CD8-positive, alpha-beta memory T cell (primary cell): Measurements from ENCODE around the gene TMEM200A. TPM values are rescaled to one million over a fixed set of nuclear protein-coding genes. Genes with fewer than 3 reads are reported as not detected.
A peak's percentile ranks its signal among the peaks of the same experiment; 100 is the strongest.
"Not testable (repeated sequence)": the region's sequence is repeated elsewhere in the genome, so short reads cannot be mapped to it uniquely, and the experiment has no call there.

Source experiments
- CTCF ChIA-PET: fragments of 350-600 bp; sonication (Branson Sonifier 250); formaldehyde crosslinking; loops from one replicate; lab custom pipeline; 2021; ENCODE audit warnings: antibody characterized with exemption; lab: Charles Lee
- POLR2A ChIA-PET: fragments of 350-600 bp; sonication (Branson Sonifier 250); formaldehyde crosslinking; loops from one replicate; lab custom pipeline; 2021; ENCODE audit warnings: antibody characterized with exemption; lab: Charles Lee
- DNase-seq, 5 donors: peaks; one replicate each; pipeline versions ENCODE4 v3.0.0 to v3.0.0-alpha.2; 2020 to 2022; ENCODE audit warnings: mixed read lengths in 1 of 5
- H3K27ac ChIP-seq: one replicate; pipeline ENCODE4 v1.7.0; 2013; ENCODE audit warnings: low read depth, mild to moderate bottlenecking, low read length, moderate library complexity
- H3K27me3 ChIP-seq: 2 replicates; pipeline ENCODE4 v1.7.0; 2013; ENCODE audit warnings: low read length, mild to moderate bottlenecking; ENCODE audit not compliant: insufficient read depth, poor library complexity, severe bottlenecking
- H3K36me3 ChIP-seq: 2 replicates; pipeline ENCODE4 v1.7.0; 2013; ENCODE audit warnings: mild to moderate bottlenecking, low read length, moderate library complexity; ENCODE audit not compliant: insufficient read depth
- H3K4me1 ChIP-seq: 2 replicates; pipeline ENCODE4 v1.7.0; 2013; ENCODE audit warnings: mild to moderate bottlenecking, low read length, moderate library complexity; ENCODE audit not compliant: insufficient read depth
- H3K4me3 ChIP-seq: 2 replicates; pipeline ENCODE4 v1.7.0; 2013; ENCODE audit warnings: mild to moderate bottlenecking, low read length
- H3K9me3 ChIP-seq: 2 replicates; pipeline ENCODE4 v1.7.0; 2013; ENCODE audit warnings: mild to moderate bottlenecking, low read length
- H3K27ac Mint-ChIP-seq, 8 donors: one replicate each; pipeline ENCODE4 v1.8.0; 2020 to 2021; ENCODE audit warnings: mixed read lengths in 8 of 8, mild to moderate bottlenecking in 6 of 8, inconsistent platforms in 3 of 8, moderate library complexity in 3 of 8
- H3K27me3 Mint-ChIP-seq, 2 donors: one replicate each; pipeline ENCODE4 v1.8.0; 2020 to 2021; ENCODE audit warnings: mixed read lengths in 2 of 2, mild to moderate bottlenecking in 1 of 2, moderate library complexity in 1 of 2
- H3K36me3 Mint-ChIP-seq, 3 donors: one replicate each; pipeline ENCODE4 v1.8.0; 2020 to 2021; ENCODE audit warnings: mixed read lengths in 3 of 3, inconsistent platforms in 1 of 3, mild to moderate bottlenecking in 1 of 3
- H3K4me1 Mint-ChIP-seq, 3 donors: one replicate each; pipeline ENCODE4 v1.8.0; 2020 to 2021; ENCODE audit warnings: mixed read lengths in 3 of 3, inconsistent platforms in 1 of 3, mild to moderate bottlenecking in 1 of 3
- H3K4me3 Mint-ChIP-seq, 7 donors: one replicate each; pipeline ENCODE4 v1.8.0; 2020 to 2021; ENCODE audit warnings: mixed read lengths in 7 of 7, mild to moderate bottlenecking in 6 of 7, moderate library complexity in 4 of 7, inconsistent platforms in 2 of 7
- H3K9me3 Mint-ChIP-seq, 5 donors: one replicate each; pipeline ENCODE4 v1.8.0; 2020 to 2022; ENCODE audit warnings: mixed read lengths in 5 of 5, mild to moderate bottlenecking in 3 of 5, moderate library complexity in 2 of 5, inconsistent platforms in 1 of 5
- polyA plus RNA-seq: library from polyadenylated mRNA; unstranded; fragments of 300-500 nt; fragmentation: Illumina TruSeq; gene quantifications from one replicate; pipeline ENCODE4 v1.2.3, GENCODE V29; 2021
- total RNA-seq, 2 experiments: library from RNA; stranded (reverse); gene quantifications; one replicate each; pipeline ENCODE4 v1.2.3, GENCODE V29; 2021

Gene TMEM200A
- total RNA-seq, result 1 to 10 TPM; 1.4 to 1.7 TPM
- polyA plus RNA-seq, result 1.5 TPM

DNA sequence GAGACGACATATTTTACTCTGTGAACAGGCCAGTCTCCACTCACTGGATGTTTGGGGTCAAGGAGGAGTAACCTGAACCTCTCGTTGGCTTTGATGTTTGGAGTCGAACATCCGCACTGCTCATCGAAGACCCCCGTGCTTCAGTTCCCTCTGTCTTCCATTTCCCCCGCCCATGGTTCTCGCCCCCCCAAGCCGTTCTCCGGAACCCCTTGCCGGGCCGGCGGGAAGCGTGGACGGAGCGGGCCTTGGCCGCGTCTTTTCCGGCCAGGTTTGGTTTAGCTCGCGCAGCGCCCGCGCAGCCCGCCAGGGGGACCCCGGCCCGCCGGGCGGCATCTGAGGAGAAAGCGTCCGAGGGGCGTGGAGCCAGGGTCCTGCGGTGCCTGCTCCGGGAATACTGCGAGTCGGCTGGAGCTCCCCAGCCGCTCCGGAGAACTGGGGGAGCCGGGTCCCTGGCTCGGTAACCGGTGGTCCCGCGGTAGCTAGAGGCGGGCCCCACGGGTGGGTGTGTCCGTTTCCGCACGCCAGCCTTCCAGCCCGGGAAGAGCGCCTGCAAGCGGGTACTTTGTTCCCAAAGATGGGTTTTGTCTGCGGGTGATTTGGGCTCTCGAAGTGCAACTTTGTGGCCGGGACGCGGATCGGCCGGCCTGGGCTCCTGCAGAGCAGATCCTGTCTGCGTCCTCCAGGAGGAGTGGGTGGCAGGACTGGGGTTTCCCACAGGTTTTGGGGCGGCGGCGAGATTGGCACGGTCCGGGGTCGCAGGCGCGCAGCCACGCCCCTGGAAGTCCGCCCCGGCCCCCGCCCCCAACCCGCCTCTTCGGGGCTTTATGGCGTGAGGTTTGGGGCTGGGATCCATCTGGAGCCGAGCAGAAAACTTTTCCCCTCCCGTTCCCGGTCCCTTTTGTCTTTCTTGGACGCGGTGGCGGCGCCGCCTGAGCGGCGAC is at the start of gene TMEM200A:
Gene TMEM200A, plus strand, starts transcription at position 852 of the 941 bp plus-strand sequence. CDS start 74,406 bp downstream, outside the sequence.
- H3K36me3 ChIP-seq, result no peaks in the 10 kb centered on the region
- peak within 1 kb of the TSS; percentile 58 for H3K4me3 ChIP-seq
- Mint-ChIP-seq H3K9me3 (peaks cover 0 to 4% (median 3%) of the 10 kb centered on the region in 5 donors), H3K36me3 (peaks cover 0 to 2% (median 2%) of the 10 kb centered on the region in 3 donors), H3K27me3 (peaks cover 0 to 5% of the 10 kb centered on the region in 2 donors), H3K27ac (peak within 1 kb of the TSS in 6 of 8 donors; percentile 3 to 66 (median 38)), H3K4me3 (peak within 1 kb of the TSS; percentile 78 to 91 (median 84)), H3K4me1 (peaks cover 29 to 38% (median 37%) of the 10 kb centered on the region in 3 donors)
- H3K27me3 ChIP-seq, result peaks cover 5% of the 10 kb centered on the region
- peak; percentile 18 to 59 (median 30) for DNase-seq
- H3K27ac ChIP-seq, result peak within 1 kb of the TSS; percentile 1
- peaks cover 13% of the 10 kb centered on the region for H3K4me1 ChIP-seq
- POLR2A ChIA-PET, result no interaction called here
- H3K9me3 ChIP-seq, result no peaks in the 10 kb centered on the region
- CTCF ChIA-PET, result interaction anchor here (0.6 to 3.9 kb wide), 12 partner anchors 8 to 485 kb away, joined by 3 to 23 read pairs (median 5); no protein-coding TSS in a partner anchor

DNA sequence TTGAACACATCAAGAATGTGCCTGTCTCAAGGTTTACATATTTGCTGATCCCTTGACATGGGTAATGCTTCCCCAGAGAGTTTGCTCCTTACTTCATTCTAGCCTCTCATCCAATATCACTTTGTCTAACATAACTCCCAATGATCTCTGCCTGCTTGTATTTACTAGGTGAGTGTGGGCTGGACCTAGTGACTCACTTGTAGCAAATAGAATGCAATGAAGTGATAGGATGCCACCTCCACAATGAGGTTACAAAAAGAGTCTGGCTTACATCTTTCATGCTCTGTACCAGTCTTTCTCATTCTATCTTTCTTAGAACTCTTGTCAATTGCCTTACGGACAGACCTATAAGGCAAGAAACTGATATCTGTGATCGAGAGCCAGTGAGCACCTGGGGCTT is 44.9 kb upstream of the TMEM200A start:
- POLR2A ChIA-PET, result interaction anchor here (0.6 kb wide), 1 partner anchor 283 kb away, joined by 5 read pairs; no protein-coding TSS in a partner anchor
- H3K27ac Mint-ChIP-seq, result peak overlapping the region in 1 of 8 donors; percentile 47
- no peak overlapping the region for H3K4me3 ChIP-seq
- H3K9me3 ChIP-seq, result no peaks in the 10 kb centered on the region
- H3K36me3 ChIP-seq, result no peaks in the 10 kb centered on the region
- H3K27me3 Mint-ChIP-seq, result peaks cover 0 to 3% of the 10 kb centered on the region in 2 donors
- no peak overlapping the region for H3K4me3 Mint-ChIP-seq
- no peak for DNase-seq
- no peaks in the 10 kb centered on the region for H3K36me3 Mint-ChIP-seq
- H3K4me1 ChIP-seq, result no peaks in the 10 kb centered on the region
- H3K27me3 ChIP-seq, result no peaks in the 10 kb centered on the region
- peaks cover 2 to 7% (median 6%) of the 10 kb centered on the region in 3 donors for H3K4me1 Mint-ChIP-seq
- H3K27ac ChIP-seq, result no peak overlapping the region
- CTCF ChIA-PET, result interaction anchor here (1.1 to 3.3 kb wide), 5 partner anchors 47 to 551 kb away, joined by 3 to 28 read pairs (median 14); no protein-coding TSS in a partner anchor
- no peaks in the 10 kb centered on the region for H3K9me3 Mint-ChIP-seq

DNA sequence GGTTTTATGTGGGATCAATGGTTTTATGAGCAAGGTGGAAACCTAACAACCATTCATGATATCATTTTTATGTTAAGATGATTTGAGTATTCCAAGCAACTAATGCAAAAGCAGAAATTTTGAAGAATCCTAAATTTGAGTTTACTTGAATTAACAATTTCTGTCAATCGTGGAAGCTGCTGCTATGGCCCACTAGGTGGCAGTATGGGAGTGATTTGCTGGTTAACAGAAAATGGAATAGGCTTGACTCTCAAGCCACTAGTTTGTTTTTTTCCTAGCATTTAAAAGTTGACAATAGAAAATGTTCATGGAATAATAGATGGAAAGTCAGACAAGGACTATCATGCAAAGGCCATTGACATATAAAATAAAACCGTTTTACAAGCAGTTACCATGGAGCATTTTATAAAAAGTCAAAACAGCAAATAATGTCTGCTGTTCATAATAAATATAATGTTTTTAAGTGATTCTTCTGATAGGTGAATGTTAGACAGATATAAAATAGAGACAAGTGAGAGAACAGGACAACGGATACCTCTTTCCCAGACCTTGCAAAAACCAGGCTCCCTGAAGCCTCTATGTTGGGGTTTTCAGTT is 43.0 kb upstream of the TMEM200A start:
- no peaks in the 10 kb centered on the region for H3K4me1 ChIP-seq
- ChIA-PET POLR2A (no interaction called here), CTCF (interaction anchor here (1.1 to 3.3 kb wide), 11 partner anchors 9 to 549 kb away, joined by 3 to 28 read pairs (median 8); partner anchors contain the start of gene SAMD3)
- Mint-ChIP-seq H3K4me3 (no peak overlapping the region), H3K27me3 (no peaks in the 10 kb centered on the region), H3K36me3 (no peaks in the 10 kb centered on the region), H3K4me1 (peaks cover 2 to 7% (median 6%) of the 10 kb centered on the region in 3 donors), H3K9me3 (no peaks in the 10 kb centered on the region), H3K27ac (no peak overlapping the region)
- H3K4me3 ChIP-seq, result no peak overlapping the region
- H3K27ac ChIP-seq, result no peak overlapping the region
- H3K9me3 ChIP-seq, result no peaks in the 10 kb centered on the region
- H3K36me3 ChIP-seq, result no peaks in the 10 kb centered on the region
- no peaks in the 10 kb centered on the region for H3K27me3 ChIP-seq
- DNase-seq, result peak; percentile 12 to 75 (median 46)

DNA sequence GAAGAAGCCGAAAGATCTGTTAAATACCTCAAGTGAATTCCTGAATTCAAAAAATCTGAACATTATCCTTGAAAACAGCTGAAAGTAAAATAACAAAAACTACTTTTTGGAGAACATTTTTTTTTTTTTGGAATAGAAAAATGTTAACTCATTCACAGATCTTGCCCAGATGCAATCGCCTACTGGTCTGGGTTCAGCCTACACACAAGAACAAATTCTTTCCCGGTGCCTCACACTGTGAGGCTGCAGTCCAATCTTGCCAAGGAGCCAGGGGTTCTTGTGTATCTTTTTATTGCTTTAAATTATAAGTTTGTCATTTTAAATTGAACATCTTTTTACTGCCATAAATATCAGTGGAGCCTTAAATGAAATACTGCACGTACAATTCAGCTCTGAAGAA is 41.2 kb upstream of the TMEM200A start:
- H3K27ac Mint-ChIP-seq, result no peak overlapping the region
- Histone ChIP-seq H3K4me3 (no peak overlapping the region), H3K4me1 (no peaks in the 10 kb centered on the region), H3K9me3 (no peaks in the 10 kb centered on the region), H3K27me3 (no peaks in the 10 kb centered on the region), H3K36me3 (no peaks in the 10 kb centered on the region), H3K27ac (no peak overlapping the region)
- H3K36me3 Mint-ChIP-seq, result no peaks in the 10 kb centered on the region
- no peak for DNase-seq
- POLR2A ChIA-PET, result no interaction called here
- CTCF ChIA-PET, result interaction anchor here (1.3 to 2.1 kb wide), 3 partner anchors 55 to 518 kb away, joined by 4 to 8 read pairs (median 8); no protein-coding TSS in a partner anchor
- H3K9me3 Mint-ChIP-seq, result peaks cover 0 to 2% (median 0%) of the 10 kb centered on the region in 5 donors
- H3K27me3 Mint-ChIP-seq, result no peaks in the 10 kb centered on the region
- no peak overlapping the region for H3K4me3 Mint-ChIP-seq
- H3K4me1 Mint-ChIP-seq, result peaks cover 2 to 7% (median 6%) of the 10 kb centered on the region in 3 donors

DNA sequence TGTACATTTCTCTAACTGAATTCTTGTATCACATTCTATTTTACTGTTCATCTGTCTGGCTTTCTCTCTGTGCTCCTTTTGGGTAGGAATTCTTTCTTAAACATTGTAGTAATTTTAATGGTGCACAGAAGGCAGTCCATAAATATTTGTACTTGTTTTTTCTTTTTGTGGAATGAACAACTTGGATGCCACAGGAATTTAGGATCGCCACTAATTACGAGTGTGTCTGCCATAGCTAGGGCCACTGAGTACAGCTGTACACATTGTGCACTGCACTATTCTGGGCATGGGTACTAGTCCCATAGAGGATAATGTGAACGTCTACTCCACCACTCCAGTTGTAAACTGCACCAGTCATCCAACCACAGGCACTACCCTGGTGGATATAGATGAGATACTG is 39.3 kb upstream of the TMEM200A start:
- no peaks in the 10 kb centered on the region for H3K36me3 ChIP-seq
- peaks cover 0 to 2% (median 0%) of the 10 kb centered on the region in 5 donors for H3K9me3 Mint-ChIP-seq
- H3K9me3 ChIP-seq, result no peaks in the 10 kb centered on the region
- H3K27me3 Mint-ChIP-seq, result no peaks in the 10 kb centered on the region
- no peaks in the 10 kb centered on the region for H3K36me3 Mint-ChIP-seq
- no peak overlapping the region for H3K27ac ChIP-seq
- peaks cover 2 to 7% (median 6%) of the 10 kb centered on the region in 3 donors for H3K4me1 Mint-ChIP-seq
- no peak overlapping the region for H3K4me3 Mint-ChIP-seq
- H3K27me3 ChIP-seq, result no peaks in the 10 kb centered on the region
- H3K27ac Mint-ChIP-seq, result no peak overlapping the region
- no peak overlapping the region for H3K4me3 ChIP-seq
- CTCF ChIA-PET, result interaction anchor here (2.5 kb wide), 1 partner anchor 372 kb away, joined by 9 read pairs; no protein-coding TSS in a partner anchor
- no peak for DNase-seq
- no peaks in the 10 kb centered on the region for H3K4me1 ChIP-seq
- POLR2A ChIA-PET, result interaction anchor here (0.8 kb wide), 1 partner anchor 127 kb away, joined by 3 read pairs; no protein-coding TSS in a partner anchor

DNA sequence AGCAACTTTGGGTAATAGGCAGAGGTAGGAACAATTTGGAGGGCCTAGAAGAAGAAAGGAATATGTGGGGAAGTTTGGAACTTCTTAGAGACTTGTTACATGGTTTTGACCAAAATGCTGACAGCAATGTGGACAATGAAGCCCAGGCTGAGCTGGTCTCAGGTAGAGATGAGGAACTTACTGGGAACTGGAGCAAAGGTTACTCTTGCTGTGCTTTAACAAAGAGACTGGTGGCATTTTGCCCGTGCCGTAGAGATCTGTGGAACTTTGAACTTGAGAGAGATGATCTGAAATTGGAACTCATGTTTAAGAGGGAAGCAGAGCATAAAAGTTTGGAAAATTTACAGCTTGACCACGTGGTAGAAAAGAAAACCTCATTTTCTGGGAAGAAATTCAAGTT is 28.3 kb upstream of the TMEM200A start:
- POLR2A ChIA-PET, result no interaction called here

DNA sequence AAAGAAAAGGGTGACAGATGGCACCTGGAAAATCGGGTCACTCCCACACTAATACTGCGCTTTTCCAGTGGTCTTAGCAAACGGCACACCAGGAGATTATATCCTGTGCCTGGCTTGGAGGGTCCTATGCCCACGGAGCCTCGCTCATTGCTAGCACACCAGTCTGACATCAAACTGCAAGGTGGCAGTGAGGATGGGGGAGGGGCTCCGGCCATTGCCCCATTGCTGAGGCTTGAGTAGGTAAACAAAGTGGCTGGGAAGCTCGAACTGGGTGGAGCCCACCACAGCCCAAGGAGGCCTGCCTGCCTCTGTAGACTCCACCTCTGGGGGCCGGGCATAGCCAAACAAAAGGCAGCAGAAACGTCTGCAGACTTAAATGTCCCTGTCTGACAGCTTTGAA is 19.5 kb upstream of the TMEM200A start:
- H3K36me3 ChIP-seq, DNase-seq, H3K27ac Mint-ChIP-seq, H3K9me3 ChIP-seq, H3K27me3 Mint-ChIP-seq, H3K4me3 ChIP-seq, H3K27ac ChIP-seq, H3K4me1 ChIP-seq, CTCF ChIA-PET, H3K4me3 Mint-ChIP-seq, H3K4me1 Mint-ChIP-seq, H3K27me3 ChIP-seq, POLR2A ChIA-PET: not testable (repeated sequence)
- H3K9me3 Mint-ChIP-seq, result peaks cover 0 to 26% (median 5%) of the 10 kb centered on the region in 5 donors
- peaks cover 0 to 29% (median 4%) of the 10 kb centered on the region in 3 donors for H3K36me3 Mint-ChIP-seq

More for the DNA sequence above, 28.3 kb upstream of the TMEM200A start:
- H3K36me3 ChIP-seq, result no peaks in the 10 kb centered on the region
- Mint-ChIP-seq H3K36me3 (peaks cover 0 to 4% (median 1%) of the 10 kb centered on the region in 3 donors), H3K27ac (no peak overlapping the region), H3K4me1 (no peaks in the 10 kb centered on the region), H3K9me3 (peaks cover 0 to 5% (median 2%) of the 10 kb centered on the region in 5 donors), H3K27me3 (no peaks in the 10 kb centered on the region), H3K4me3 (no peak overlapping the region)
- no peak overlapping the region for H3K27ac ChIP-seq
- H3K9me3 ChIP-seq, result no peaks in the 10 kb centered on the region
- H3K4me3 ChIP-seq, result no peak overlapping the region
- no peaks in the 10 kb centered on the region for H3K4me1 ChIP-seq
- H3K27me3 ChIP-seq, result no peaks in the 10 kb centered on the region
- CTCF ChIA-PET, result no interaction called here
- no peak for DNase-seq
